GM12864 (cell line): ENCODE results near the gene SPTBN5.

Experiments
- DNase-seq: peaks from one replicate; pipeline ENCODE4 v3.0.0-alpha.2; 2011; ENCODE audit warnings: low read depth
- H3K4me3 ChIP-seq: 2 replicates; pipeline ENCODE4 v1.5.1; 2011; ENCODE audit warnings: mild to moderate bottlenecking, low read depth, low read length, control low read depth
- CTCF ChIP-seq: IDR thresholded peaks from 2 replicates; pipeline ENCODE4 v1.5.1; 2011; ENCODE audit warnings: low read depth, mild to moderate bottlenecking, moderate library complexity, low read length, control low read depth, inconsistent platforms; ENCODE audit errors: missing control alignments

The SPTBN5 gene

GRCh38 chr15:41893422-41894250 lies at the start of gene SPTBN5:
Gene SPTBN5 (minus strand): TSS chr15:41894053. CDS start chr15:41893497, 556 bp downstream.
- no peak for TF ChIP-seq CTCF
- DNase-seq = no peak
- peak within 1 kb of the TSS; percentile 4; the same call in 1 of the 2 replicates for H3K4me3 ChIP-seq

- no peak for DNase-seq
- no peak for TF ChIP-seq CTCF
- H3K4me3 ChIP-seq = no peak overlapping the region
Observed at GRCh38 chr15:41942886-41943285, 49.0 kb upstream of the SPTBN5 start.

- H3K4me3 ChIP-seq = no peak overlapping the region
- no peak for DNase-seq
- TF ChIP-seq CTCF = no peak
Observed at GRCh38 chr15:41941644-41942415, 48.0 kb upstream of the SPTBN5 start.

- no peak overlapping the region for H3K4me3 ChIP-seq
- TF ChIP-seq CTCF = no peak
- DNase-seq = no peak
Observed at GRCh38 chr15:41940441-41940857, 46.6 kb upstream of the SPTBN5 start.

- no peak for TF ChIP-seq CTCF
- no peak for DNase-seq
- H3K4me3 ChIP-seq = no peak overlapping the region
Observed at GRCh38 chr15:41939986-41940385, 46.1 kb upstream of the SPTBN5 start.

GRCh38 chr15:41937568-41937923 lies 43.7 kb upstream of the SPTBN5 start:
- no peak overlapping the region for H3K4me3 ChIP-seq
- no peak for TF ChIP-seq CTCF
- no peak for DNase-seq
